Kidney epithelial cell (primary cell): ENCODE data around the gene SCYL1. TPM values are rescaled to one million over a fixed set of nuclear protein-coding genes. Genes with fewer than 3 reads are reported as not detected.

Experiments
- DNase-seq: peaks from one replicate; pipeline ENCODE4 v3.0.0-alpha.2; 2010; ENCODE audit warnings: low read depth
- H3K27me3 ChIP-seq: 2 replicates; pipeline ENCODE4 v1.6.0; 2011; ENCODE audit warnings: low read length; ENCODE audit not compliant: control insufficient read depth, insufficient read depth
- H3K36me3 ChIP-seq: 2 replicates; pipeline ENCODE4 v1.5.1; 2011; ENCODE audit warnings: low read length; ENCODE audit not compliant: control insufficient read depth, insufficient read depth
- H3K4me3 ChIP-seq: 2 replicates; pipeline ENCODE4 v1.5.1; 2011; ENCODE audit warnings: low read depth, mild to moderate bottlenecking, control low read depth, low read length
- total RNA-seq: library from RNA; depleted of rRNA; stranded (reverse); fragments of >200 nt; gene quantifications from 2 replicates; pipeline ENCODE4 v1.2.3, GENCODE V29; 2015
- TF ChIP-seq, protein P1 (sequence below): IDR thresholded peaks from 2 replicates; pipeline ENCODE4 v1.5.1; 2011; ENCODE audit warnings: mild to moderate bottlenecking, moderate library complexity, low read length, control low read depth, inconsistent platforms; ENCODE audit not compliant: insufficient read depth, poor library complexity, severe bottlenecking

The SCYL1 gene
- total RNA-seq, 1 donor from 2014 or later: 121 TPM

GRCh38 chr11:65542738-65543390, 18.0 kb downstream of the SCYL1 start:
- H3K4me3 ChIP-seq: no peak overlapping the region
- H3K36me3 ChIP-seq: no peaks in the 10 kb centered on the region
- TF ChIP-seq, protein P1, sequence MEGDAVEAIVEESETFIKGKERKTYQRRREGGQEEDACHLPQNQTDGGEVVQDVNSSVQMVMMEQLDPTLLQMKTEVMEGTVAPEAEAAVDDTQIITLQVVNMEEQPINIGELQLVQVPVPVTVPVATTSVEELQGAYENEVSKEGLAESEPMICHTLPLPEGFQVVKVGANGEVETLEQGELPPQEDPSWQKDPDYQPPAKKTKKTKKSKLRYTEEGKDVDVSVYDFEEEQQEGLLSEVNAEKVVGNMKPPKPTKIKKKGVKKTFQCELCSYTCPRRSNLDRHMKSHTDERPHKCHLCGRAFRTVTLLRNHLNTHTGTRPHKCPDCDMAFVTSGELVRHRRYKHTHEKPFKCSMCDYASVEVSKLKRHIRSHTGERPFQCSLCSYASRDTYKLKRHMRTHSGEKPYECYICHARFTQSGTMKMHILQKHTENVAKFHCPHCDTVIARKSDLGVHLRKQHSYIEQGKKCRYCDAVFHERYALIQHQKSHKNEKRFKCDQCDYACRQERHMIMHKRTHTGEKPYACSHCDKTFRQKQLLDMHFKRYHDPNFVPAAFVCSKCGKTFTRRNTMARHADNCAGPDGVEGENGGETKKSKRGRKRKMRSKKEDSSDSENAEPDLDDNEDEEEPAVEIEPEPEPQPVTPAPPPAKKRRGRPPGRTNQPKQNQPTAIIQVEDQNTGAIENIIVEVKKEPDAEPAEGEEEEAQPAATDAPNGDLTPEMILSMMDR: no peak
- no peak for DNase-seq
- no peaks in the 10 kb centered on the region for H3K27me3 ChIP-seq

- Histone ChIP-seq H3K4me3 (no peak overlapping the region), H3K27me3 (no peaks in the 10 kb centered on the region), H3K36me3 (no peaks in the 10 kb centered on the region)
- TF ChIP-seq, protein P1: no peak
- no peak for DNase-seq
These were observed 21.0 kb downstream of the SCYL1 start for GRCh38 chr11:65545853-65546216.

DNA sequence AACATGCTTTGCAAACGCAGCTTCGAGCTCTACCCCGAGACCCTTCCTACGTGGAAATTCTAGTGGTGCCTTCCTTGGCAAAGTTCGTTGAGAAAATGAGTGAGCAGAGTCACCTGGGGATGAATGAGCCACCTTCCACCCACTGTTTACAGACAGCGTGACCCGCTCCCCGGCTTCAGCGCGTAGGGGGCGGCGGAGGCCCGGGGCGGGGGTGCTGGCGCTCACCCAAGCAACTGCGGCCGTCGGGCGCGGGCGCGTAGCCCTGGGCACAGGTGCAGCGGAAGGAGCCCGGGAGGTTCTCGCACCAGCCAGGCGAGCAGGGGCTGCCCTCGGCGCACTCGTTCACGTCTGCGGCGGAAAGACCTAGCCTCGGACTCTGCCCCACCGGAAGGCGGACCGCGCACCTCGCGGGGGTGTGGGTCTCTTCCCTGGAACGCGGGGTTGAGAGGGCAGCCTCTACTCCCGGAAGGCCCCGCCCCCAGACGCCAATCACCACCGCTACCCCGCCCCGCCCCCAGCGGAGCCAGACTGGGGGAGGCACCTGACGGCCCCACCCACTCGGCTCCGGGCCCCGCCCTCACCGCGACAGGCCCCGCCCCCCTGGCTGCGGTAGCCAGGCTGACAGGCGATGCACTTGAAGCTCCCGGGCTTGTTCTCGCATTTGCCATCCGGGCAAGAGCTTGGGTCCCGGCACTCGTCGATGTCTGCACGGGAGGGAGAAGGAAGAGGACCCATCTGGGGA, 21.5 kb downstream of the SCYL1 start:
- no peak for DNase-seq
- Histone ChIP-seq H3K36me3 (peaks cover under 1% of the 10 kb centered on the region), H3K4me3 (peak overlapping the region; percentile 21), H3K27me3 (no peaks in the 10 kb centered on the region)
- TF ChIP-seq, protein P1: no peak

- Histone ChIP-seq H3K4me3 (no peak overlapping the region), H3K27me3 (no peaks in the 10 kb centered on the region), H3K36me3 (peaks cover 7% of the 10 kb centered on the region)
- no peak for DNase-seq
- TF ChIP-seq, protein P1: no peak
These were observed 22.7 kb downstream of the SCYL1 start for GRCh38 chr11:65547446-65548125.

GRCh38 chr11:65548395-65548794, 23.5 kb downstream of the SCYL1 start:
- Histone ChIP-seq H3K36me3 (peaks cover 7% of the 10 kb centered on the region), H3K4me3 (no peak overlapping the region)

More at GRCh38 chr11:65548395-65548794, 23.5 kb downstream of the SCYL1 start:
- TF ChIP-seq, protein P1: no peak
- no peaks in the 10 kb centered on the region for H3K27me3 ChIP-seq
- no peak for DNase-seq
